Measurements from ENCODE around the gene SAMD15. TPM values are rescaled to one million over a fixed set of nuclear protein-coding genes. Genes with fewer than 3 reads are reported as not detected.
A peak's percentile ranks its signal among the peaks of the same experiment; 100 is the strongest.

Gene SAMD15
- total RNA-seq, 1 donor: 2.0 TPM

DNA sequence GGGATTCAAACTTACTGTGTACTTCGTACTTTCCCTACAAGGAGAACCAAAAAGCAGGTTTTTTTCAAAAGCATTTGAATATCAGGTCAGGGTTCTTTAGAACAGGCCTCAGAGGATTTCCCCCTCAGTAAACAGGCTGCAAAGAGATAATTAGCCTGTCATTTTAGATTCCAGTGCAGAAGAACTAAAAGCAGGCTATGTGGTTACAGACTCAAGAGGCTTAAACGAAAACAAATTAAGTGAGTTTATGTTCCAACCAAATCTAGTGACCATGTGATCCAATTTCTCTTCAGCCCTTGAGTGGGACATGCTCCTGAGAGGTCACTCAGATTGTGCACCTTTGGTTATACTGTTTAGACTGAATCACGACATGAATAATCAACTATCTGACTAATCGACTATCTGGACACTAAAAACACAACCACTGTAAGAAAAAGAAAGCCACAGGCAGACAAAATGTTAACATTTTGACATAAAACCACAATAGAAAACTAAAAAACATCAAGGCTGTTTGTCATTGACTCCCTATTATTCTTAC is 4.8 kb upstream of the SAMD15 start:
- peak; percentile 3 for DNase-seq (ENCODE audit: low read depth)
- H3K4me3 ChIP-seq (ENCODE audit: low read depth, low read length): no peak overlapping the region
- TF ChIP-seq, protein P1, sequence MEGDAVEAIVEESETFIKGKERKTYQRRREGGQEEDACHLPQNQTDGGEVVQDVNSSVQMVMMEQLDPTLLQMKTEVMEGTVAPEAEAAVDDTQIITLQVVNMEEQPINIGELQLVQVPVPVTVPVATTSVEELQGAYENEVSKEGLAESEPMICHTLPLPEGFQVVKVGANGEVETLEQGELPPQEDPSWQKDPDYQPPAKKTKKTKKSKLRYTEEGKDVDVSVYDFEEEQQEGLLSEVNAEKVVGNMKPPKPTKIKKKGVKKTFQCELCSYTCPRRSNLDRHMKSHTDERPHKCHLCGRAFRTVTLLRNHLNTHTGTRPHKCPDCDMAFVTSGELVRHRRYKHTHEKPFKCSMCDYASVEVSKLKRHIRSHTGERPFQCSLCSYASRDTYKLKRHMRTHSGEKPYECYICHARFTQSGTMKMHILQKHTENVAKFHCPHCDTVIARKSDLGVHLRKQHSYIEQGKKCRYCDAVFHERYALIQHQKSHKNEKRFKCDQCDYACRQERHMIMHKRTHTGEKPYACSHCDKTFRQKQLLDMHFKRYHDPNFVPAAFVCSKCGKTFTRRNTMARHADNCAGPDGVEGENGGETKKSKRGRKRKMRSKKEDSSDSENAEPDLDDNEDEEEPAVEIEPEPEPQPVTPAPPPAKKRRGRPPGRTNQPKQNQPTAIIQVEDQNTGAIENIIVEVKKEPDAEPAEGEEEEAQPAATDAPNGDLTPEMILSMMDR (IDR thresholded peaks at IDR 0.05; ENCODE audit: insufficient read depth, low read length): no peak

DNA sequence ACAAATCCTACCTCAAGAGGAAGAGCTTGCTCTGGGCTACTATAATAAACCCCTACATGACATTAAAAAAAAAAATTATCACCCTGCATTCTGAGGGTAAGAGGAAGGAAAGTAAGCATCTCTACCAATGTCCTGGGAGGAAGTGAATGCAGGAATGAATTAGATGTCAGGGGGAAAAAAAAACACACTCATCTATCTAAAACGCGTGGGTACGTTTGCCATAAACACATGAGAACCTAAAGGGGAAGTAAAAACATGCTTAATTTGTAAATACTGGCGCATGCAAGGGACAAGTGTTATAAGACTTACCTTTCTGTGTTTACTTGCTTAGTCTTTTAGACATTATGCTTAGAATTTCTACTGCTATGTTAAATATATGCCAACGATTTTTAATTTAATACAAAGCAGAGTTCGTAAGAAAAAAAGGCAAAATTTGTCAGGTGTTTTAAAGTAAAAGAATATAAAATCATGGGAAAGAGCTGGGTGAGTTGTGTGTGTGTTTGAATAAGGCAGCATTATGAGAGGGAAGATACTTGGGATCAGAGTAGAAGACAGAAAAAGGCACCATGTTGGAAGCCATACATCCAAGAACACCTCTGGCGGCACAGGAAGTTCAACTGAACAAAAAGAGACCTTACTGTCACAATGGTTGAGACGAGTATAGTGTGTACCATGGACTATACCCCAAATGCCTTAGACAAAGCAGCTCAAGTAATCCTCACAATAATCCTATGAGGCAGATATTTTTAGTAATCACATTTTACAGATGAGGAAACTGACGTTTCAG is 1.8 kb upstream of the SAMD15 start:
- DNase-seq (ENCODE audit: low read depth): no peak
- H3K4me3 ChIP-seq (ENCODE audit: low read depth, low read length): peak overlapping the region; percentile 88

DNA sequence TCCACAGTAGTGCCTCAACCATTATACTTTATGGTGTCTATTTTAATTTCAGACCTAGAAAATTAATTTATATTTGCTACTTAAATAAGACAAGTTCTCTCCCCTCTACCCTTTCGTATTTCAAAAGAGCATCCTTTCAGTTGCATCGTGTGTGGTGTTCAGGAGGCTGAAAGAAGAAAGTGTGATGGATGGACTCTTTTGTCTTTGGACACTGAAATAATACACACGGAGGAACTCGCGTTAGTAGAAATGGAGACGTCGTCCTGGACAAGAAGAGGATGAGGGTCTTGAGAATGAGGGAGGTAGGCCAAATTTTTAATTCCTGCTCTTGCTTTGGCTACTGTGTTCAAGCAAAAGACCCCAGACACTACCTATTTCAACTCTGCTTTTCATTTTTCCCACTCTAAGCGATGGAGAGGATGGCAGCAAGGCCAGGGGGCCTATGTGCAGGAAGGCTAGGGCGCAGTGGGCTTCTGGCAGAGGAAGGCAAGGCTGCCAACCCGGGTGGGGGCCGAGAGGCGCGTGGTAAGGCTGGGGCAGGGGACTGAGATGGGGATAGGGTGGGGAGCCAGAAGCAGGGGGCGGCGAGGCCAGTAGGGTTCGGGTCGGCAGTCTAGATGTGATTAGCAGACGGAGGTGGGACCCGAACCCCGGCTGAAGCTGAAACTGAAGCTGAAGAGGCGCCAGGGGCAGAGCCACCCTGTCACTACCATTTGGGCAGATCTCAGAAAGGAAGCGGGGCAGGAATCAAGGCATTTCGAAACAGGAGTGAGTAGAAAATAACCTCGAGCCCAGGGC is 1.0 kb upstream of the SAMD15 start:
- peak; percentile 8 for DNase-seq (ENCODE audit: low read depth)
- H3K4me3 ChIP-seq (ENCODE audit: low read depth, low read length): peak overlapping the region; percentile 88
- TF ChIP-seq, protein P1 (IDR thresholded peaks at IDR 0.05; ENCODE audit: insufficient read depth, low read length): no peak

More for the DNA sequence above, 1.8 kb upstream of the SAMD15 start:
- TF ChIP-seq, protein P1 (IDR thresholded peaks at IDR 0.05; ENCODE audit: insufficient read depth, low read length): no peak

DNA sequence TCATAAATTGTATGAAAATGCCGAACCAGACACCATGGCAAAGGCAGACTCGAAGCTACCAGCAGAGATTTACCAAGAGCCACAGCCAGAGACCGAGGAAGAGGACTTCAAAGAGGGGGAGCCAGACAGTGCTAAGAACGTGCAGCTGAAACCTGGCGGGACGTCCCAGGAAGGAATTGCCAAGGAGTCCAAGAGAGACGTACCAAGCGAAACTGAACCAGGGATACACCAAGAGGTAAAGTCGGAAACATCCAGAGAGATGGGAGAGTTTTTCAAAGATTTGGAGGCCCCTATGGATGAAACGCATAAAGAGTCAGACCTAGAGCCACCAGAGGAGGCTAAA is 294 bp downstream of the SAMD15 start:
- TF ChIP-seq, protein P1 (IDR thresholded peaks at IDR 0.05; ENCODE audit: insufficient read depth, low read length): no peak
- no peak for DNase-seq (ENCODE audit: low read depth)
- H3K4me3 ChIP-seq (ENCODE audit: low read depth, low read length): peak overlapping the region; percentile 88

DNA sequence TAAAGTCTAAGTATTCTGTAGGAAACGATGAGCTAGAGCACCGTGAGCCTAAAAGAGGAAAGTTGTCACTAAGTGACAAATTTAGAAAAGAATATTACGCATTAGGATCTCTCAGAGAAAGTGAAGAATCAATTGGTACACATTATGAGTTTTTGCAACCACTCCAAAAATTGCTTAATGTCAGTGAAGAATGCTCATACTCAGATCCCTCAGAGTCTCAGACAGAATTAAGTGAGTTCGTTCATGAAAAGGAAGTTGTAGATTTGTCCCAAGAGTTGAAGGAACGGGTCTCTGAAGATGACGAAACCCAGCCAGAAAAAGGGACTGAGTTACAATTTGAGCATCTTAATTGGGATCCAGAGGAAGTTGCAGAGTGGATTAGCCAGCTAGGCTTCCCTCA is 1.5 kb downstream of the SAMD15 start:
- no peak for DNase-seq (ENCODE audit: low read depth)
- TF ChIP-seq, protein P1 (IDR thresholded peaks at IDR 0.05; ENCODE audit: insufficient read depth, low read length): no peak
- H3K4me3 ChIP-seq (ENCODE audit: low read depth, low read length): no peak overlapping the region

DNA sequence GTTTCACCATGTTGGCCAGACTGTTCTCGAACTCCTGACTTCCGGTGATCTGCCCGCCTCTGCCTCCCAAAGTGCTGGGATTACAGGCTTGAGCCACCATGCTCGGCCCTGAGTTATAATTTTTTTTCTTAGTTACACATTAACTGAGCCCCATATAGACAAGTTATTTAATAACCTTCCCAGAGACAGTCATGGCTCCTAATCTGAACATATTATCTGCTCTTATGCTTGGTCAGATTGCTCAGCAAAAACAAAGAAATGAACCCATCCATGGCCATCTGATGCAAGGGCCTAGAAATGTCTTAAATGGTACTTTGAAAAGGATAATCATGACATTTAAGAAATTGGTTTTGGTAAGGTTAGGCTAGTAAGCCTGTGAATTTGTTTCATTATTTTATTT is 13.0 kb downstream of the SAMD15 start:
- H3K4me3 ChIP-seq (ENCODE audit: low read depth, low read length): no peak overlapping the region
- TF ChIP-seq, protein P1 (IDR thresholded peaks at IDR 0.05; ENCODE audit: insufficient read depth, low read length): no peak
- DNase-seq (ENCODE audit: low read depth): no peak
